Right lobe of liver (tissue), 6 donors: ENCODE measurements around the gene RAB1A. TPM values are rescaled to one million over a fixed set of nuclear protein-coding genes. Genes with fewer than 3 reads are reported as not detected.

Source experiments
- ATAC-seq, 4 donors: fragments of 200-7000 bp; cut with Tn5 transposase; one replicate each; pipeline ENCODE4 v1.9.1; 2020; ENCODE audit warnings: mild to moderate bottlenecking in 4 of 4, moderate library complexity in 4 of 4
- DNase-seq, 3 donors: peaks; one replicate each; pipeline ENCODE4 v3.0.0-alpha.2; 2020
- H3K27ac ChIP-seq, 3 donors: fragments of 200-600 bp; one replicate each; pipeline ENCODE4 v1.8.0; 2022
- H3K27me3 ChIP-seq, 2 donors: fragments of 200-600 bp; one replicate each; pipeline ENCODE4 v1.8.0; 2022
- H3K36me3 ChIP-seq, 4 donors: fragments of 200-600 bp; sonication (generic) in 1 of 4; one replicate each; pipeline versions ENCODE4 v1.5.1 to v1.8.0; 2017 to 2022; ENCODE audit warnings: control low read depth in 1 of 4
- H3K4me1 ChIP-seq, 4 donors: fragments of 200-600 bp; sonication (generic) in 1 of 4; one replicate each; pipeline versions ENCODE4 v1.5.1 to v1.8.0; 2017 to 2022; ENCODE audit warnings: control low read depth in 1 of 4
- H3K4me3 ChIP-seq, 3 donors: fragments of 200-600 bp; one replicate each; pipeline ENCODE4 v1.8.0; 2022
- H3K9me3 ChIP-seq, 4 donors: fragments of 200-600 bp; sonication (generic) in 1 of 4; one replicate each; pipeline versions ENCODE4 v1.5.1 to v1.8.0; 2017 to 2022; ENCODE audit warnings: control low read depth in 1 of 4
- CTCF ChIP-seq, 4 donors: fragments of 200-600 bp in 3 of 4; fragments of 450-650 bp in 1 of 4; IDR thresholded peaks; one replicate each; pipeline versions ENCODE4 v1.5.1 to v1.8.0; 2016 to 2022; ENCODE audit warnings: antibody characterized with exemption in 4 of 4, mild to moderate bottlenecking in 2 of 4
- POLR2A ChIP-seq: fragments of 450-650 bp; IDR thresholded peaks from one replicate; pipeline ENCODE4 v1.6.1; 2017; ENCODE audit warnings: antibody characterized with exemption, mild to moderate bottlenecking
- WGBS: methylation state at CpG from one replicate; pipeline ENCODE4 v1.1.6; 2018; ENCODE audit warnings: low coverage, low lambda C conversion rate; ENCODE audit not compliant: insufficient coverage; ENCODE audit errors: missing lambda C conversion rate; 5-methylcytosine and 5-hydroxymethylcytosine counted together
- intact Hi-C, 2 donors: fragments of 100-400 bp; cut with DNase I; formaldehyde crosslinking; loops; one replicate each; pipeline versions ENCODE4 v1.11.2 to v1.14.1; 2022
- small RNA-seq, 2 experiments: library from RNA; depleted of rRNA; stranded (forward); fragments of <200 nt; gene quantifications; one replicate each; pipeline ENCODE3, GENCODE V24; 2016
- total RNA-seq, 6 experiments: library from RNA; depleted of rRNA in 2 of 6; stranded (reverse); fragments of >200 nt in 2 of 6; fragmentation: NEBNext Ultra II Directional in 3 of 6; extraction: Animal tissue kit (Norgen Biotek cat#: 25700) in 3 of 6; gene quantifications; one replicate each; pipeline versions ENCODE4 v1.1.0 to v1.2.4, GENCODE V29; 2016 to 2023
- donor health status: DM: no; HTN: yes; CAD: no.
- donor health status: DM: no; HTN: no; CAD: no.
- donor health status: DM: no; HTN: no; CAD: no.
- donor health status: DM: no; HTN: yes; CAD: no.
- donor health status: DM: no; HTN: yes; CAD: no.

Gene RAB1A
- total RNA-seq, 6 experiments from 2014 or later: 65.0 to 119 (median 81.3) TPM

GRCh38 chr2:65043001-65043400 is 86.9 kb downstream of the RAB1A start:
- H3K4me1 ChIP-seq: no peaks in the 10 kb centered on the region
- intact Hi-C loops: loop anchor here in 1 of 2 donors (5.0 kb wide), 1 partner anchor 126 kb away; no protein-coding TSS in a partner anchor
- TF ChIP-seq POLR2A (no peak), CTCF (IDR thresholded peaks at IDR 0.05) (no peak)
- H3K4me3 ChIP-seq: no peak overlapping the region
- no peaks in the 10 kb centered on the region for H3K27me3 ChIP-seq
- WGBS: 78% methylated on average over 1 of the region's 2 CpGs
- no peaks in the 10 kb centered on the region for H3K9me3 ChIP-seq
- no peaks in the 10 kb centered on the region for H3K36me3 ChIP-seq
- peak in 3 of 4 donors; percentile 29 to 58 (median 37) for ATAC-seq
- H3K27ac ChIP-seq: no peak overlapping the region
- DNase-seq: no peak

GRCh38 chr2:65040400-65041261 is 89.3 kb downstream of the RAB1A start:
- H3K4me3 ChIP-seq: peak overlapping the region in 1 of 3 donors; percentile 14
- no peak overlapping the region for H3K27ac ChIP-seq
- ATAC-seq (peak; percentile 99 to 100 (median 100)), DNase-seq (peak; percentile 81 to 89 (median 83))
- TF ChIP-seq POLR2A (no peak), CTCF (IDR thresholded peaks at IDR 0.05) (peak; percentile 93 to 97 (median 95))
- no peaks in the 10 kb centered on the region for H3K4me1 ChIP-seq
- H3K9me3 ChIP-seq: no peaks in the 10 kb centered on the region
- H3K27me3 ChIP-seq: no peaks in the 10 kb centered on the region
- intact Hi-C loops: loop anchor here in 1 of 2 donors (5.0 kb wide), 1 partner anchor 123 kb away; no protein-coding TSS in a partner anchor
- WGBS: 21% methylated on average over 13 of the region's 13 CpGs
- H3K36me3 ChIP-seq: no peaks in the 10 kb centered on the region

DNA sequence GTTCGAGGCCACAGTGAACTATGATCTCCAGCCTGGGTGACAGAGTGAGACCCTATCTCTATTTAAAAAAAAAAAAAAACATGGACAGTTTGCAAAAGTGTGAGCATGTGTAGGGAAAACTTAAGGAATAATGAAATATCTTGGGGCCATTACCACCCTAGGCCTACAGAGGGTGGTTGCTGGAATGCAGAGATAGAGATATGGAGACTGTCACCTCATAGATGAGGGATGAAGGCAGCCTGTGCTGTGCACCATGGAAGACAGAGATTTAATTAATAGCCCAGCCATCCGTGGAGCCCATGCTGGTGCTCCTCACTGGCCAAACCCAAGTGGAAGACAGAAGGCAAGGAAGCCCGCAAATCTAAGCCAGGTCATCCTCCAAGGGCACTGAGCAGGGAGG is 90.3 kb downstream of the RAB1A start:
- Histone ChIP-seq H3K9me3 (no peaks in the 10 kb centered on the region), H3K4me1 (no peaks in the 10 kb centered on the region), H3K27me3 (no peaks in the 10 kb centered on the region), H3K4me3 (no peak overlapping the region), H3K27ac (no peak overlapping the region), H3K36me3 (no peaks in the 10 kb centered on the region)
- WGBS: 93% methylated on average over 3 of the region's 3 CpGs
- no peak for TF ChIP-seq CTCF (IDR thresholded peaks at IDR 0.05)
- TF ChIP-seq POLR2A: no peak
- DNase-seq: no peak
- no peak for ATAC-seq
- intact Hi-C loops: loop anchor here in 1 of 2 donors (5.0 kb wide), 1 partner anchor 122 kb away; no protein-coding TSS in a partner anchor

GRCh38 chr2:65037178-65037577 is 92.7 kb downstream of the RAB1A start:
- Histone ChIP-seq H3K27me3 (no peaks in the 10 kb centered on the region), H3K27ac (no peak overlapping the region), H3K36me3 (no peaks in the 10 kb centered on the region), H3K4me3 (no peak overlapping the region), H3K9me3 (no peaks in the 10 kb centered on the region), H3K4me1 (peaks cover 0 to 4% (median 2%) of the 10 kb centered on the region in 4 donors)
- 81% methylated on average over 3 of the region's 3 CpGs for WGBS
- intact Hi-C loops: no loop called here
- ATAC-seq: no peak
- DNase-seq: no peak
- TF ChIP-seq POLR2A (no peak), CTCF (IDR thresholded peaks at IDR 0.05) (no peak)

Small RNA genes lying within 50 kb of the gene (small RNA-seq; reads per million reads assigned to genes)
- gene RF00090: 0 reads per million in 2 experiments

Other genes starting within 250 kb of the RAB1A start
- gene SLC1A4, start 140.7 kb downstream of the RAB1A start, total RNA-seq: 10 to 100 TPM in 4 of 6 experiments, 1 to 10 TPM in 2; 7.2 to 21.7 (median 12.4) TPM
- 1 to 10 TPM; 1.7 to 4.3 (median 3.2) TPM for gene CEP68, start 73.7 kb downstream of the RAB1A start, total RNA-seq
- gene ACTR2, start 97.7 kb upstream of the RAB1A start, total RNA-seq: 100 to 1,000 TPM in 1 of 6 experiments, 10 to 100 TPM in 5; 42.9 to 114 (median 69.8) TPM